Stimulated activated CD8-positive, alpha-beta memory T cell treated with anti-CD3 and anti-CD28 coated beads, Interleukin-15, amount 100 ng/mL, for 48 hours (primary cell): Measurements from ENCODE around the gene ANKRD13D.

Source experiments
- DNase-seq, 2 donors: peaks; one replicate each; pipeline ENCODE4 v3.0.0-alpha.2; 2020; ENCODE audit warnings: low read depth in 2 of 2

ANKRD13D gene

DNA sequence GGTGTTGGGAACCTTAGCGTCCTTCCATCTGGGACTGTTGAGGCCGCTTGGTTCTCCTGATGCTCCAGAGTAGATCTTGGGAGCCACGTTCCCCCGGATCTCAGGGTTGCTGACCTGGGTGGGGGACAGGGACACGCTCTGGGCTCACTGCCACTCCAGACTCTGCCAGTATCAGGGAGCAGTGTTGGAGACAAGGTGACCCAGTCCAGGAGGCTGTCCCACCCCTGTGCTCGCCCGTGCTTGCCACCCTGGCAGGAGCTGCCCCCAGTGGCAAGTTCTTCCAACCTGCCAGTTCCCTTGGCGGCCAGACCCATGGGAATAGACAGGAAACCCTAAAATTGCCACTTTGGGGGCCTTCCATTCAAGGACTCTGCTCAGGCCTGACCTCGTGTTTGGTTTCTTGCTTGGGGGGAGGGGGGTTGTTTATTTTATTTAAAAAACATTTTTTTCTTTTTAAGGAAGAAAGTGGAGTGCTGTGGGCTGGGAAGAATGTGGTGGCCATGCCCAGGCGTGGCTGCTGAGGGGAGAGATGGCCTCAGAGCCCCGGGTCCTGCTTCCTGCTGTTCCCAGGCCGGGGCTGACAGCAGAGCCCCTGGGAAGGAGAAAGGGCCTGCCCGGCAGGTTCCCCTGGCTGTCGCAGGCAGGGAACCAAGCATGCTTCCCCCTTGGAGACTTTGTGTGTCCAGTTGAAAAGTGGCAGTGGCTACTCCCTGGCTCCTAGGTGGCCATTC lies 15.7 kb upstream of the ANKRD13D start:
- DNase-seq = no peak

DNA sequence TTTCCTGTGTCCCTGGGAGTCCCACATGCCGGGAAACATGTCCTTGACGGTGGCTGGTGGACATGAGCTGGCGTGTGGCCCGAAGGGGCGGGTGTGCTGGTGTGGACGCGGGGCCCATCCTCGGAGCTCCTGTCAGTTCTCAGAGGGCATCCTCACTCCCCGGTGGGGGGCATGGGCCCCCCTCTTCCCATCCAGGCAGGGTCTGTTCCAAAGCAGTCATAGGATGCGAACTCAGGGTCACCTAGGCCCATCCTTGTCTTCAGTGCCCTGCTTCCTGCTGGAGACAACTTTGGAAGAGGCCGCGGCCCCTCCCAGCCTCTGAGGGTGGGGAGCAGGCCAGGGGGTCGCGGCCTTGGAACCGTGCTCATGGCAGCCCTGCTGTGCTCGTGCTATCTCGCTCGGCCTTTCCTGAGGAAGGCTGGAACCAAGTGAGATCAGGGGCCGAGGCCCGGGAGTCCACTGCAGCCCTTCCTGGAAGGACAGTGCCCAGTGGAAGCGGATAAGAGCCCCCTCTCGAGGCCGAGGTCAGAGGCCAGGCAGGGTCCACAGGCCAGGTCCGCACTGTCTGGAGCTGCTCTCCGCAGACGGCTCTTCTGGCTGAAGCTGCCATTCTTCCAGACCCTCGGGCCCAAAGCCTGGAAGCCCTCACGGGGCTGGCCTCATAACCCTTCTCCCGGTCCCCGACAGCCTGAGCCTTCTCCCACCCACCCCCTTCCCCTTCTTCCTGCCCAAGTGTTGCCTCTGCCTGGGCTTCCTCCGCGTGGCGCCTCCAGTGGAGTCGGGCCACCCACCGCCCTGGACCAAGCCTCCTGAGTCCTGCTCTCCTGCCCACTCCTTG lies 14.1 kb upstream of the ANKRD13D start:
- DNase-seq = no peak

- no peak for DNase-seq
These were observed 13.3 kb upstream of the ANKRD13D start for GRCh38 chr11:67275606-67276409.

- peak; percentile 64 to 66 for DNase-seq
These were observed 12.3 kb upstream of the ANKRD13D start for GRCh38 chr11:67276781-67277230.

GRCh38 chr11:67277231-67277961 lies 11.7 kb upstream of the ANKRD13D start:
- peak; percentile 87 to 93 for DNase-seq

DNA sequence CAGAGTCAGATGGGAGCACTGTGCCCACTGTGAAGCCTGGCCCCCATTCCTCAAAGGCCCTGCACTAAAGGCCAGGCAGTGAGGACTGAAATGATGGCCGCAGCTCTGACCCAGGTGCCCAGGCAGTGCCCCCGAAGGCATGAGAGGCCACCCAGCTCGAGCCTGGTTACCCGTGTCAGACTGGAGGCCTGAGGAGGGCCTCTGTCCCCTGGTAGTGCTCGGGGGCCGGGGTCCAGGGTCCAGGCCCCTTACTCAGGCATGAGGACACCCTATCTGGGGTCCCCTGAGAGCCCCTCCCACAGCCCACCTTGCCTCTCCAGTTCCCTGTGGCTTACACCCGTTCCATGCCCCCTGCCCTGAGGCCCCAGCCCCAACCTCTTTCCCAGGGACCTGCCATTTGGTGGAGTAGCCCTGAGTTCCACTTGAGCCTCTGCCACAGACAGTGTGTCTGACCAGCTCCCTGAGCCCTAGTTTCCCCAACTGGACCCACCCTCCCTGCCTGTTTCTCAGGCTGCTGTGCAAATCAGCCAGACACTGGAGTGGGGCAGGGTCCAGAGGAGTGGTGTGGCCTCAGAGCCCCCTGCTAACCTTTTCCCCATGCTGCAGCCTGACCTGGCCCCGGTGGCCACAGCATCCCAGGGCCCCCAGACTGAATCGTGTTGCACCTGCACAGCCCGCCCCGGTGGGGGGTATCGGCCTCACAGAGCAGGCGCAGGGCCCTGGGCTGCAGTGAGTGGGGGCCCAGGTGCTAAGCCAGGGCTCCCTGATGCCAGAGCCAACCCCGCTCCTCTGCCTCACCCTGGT lies 10.8 kb upstream of the ANKRD13D start:
- no peak for DNase-seq

DNA sequence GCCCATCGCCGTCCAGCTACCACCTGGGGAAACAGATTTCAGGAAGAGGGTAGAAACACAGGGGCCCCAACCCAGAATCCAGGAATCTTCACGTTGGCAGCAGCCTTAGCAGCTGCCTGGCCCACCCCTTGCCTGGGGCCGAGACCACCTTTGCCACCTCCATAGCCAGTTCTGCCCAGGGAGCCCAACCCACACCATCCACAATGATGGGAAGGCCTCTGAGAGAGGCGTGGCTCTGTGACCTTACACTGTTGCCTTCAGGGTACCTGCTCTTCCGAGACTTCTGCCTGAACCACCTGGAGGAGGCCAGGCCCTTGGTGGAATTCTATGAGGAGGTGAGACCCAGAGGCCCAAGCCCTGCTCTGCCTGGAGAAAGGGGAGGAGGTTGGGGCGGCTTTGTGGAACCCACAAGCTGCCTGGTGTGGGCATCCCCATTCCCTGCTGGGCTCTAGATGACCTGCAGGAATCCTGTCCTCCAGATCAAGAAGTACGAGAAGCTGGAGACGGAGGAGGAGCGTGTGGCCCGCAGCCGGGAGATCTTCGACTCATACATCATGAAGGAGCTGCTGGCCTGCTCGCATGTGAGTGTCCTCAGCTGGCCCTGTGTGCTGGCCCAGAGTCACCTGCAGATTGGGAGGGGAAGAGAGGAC lies 10.0 kb upstream of the ANKRD13D start:
- no peak for DNase-seq

- DNase-seq = no peak
These were observed 9.3 kb upstream of the ANKRD13D start for GRCh38 chr11:67279589-67280340.

GRCh38 chr11:67280341-67280787 lies 8.7 kb upstream of the ANKRD13D start:
- DNase-seq = no peak

DNA sequence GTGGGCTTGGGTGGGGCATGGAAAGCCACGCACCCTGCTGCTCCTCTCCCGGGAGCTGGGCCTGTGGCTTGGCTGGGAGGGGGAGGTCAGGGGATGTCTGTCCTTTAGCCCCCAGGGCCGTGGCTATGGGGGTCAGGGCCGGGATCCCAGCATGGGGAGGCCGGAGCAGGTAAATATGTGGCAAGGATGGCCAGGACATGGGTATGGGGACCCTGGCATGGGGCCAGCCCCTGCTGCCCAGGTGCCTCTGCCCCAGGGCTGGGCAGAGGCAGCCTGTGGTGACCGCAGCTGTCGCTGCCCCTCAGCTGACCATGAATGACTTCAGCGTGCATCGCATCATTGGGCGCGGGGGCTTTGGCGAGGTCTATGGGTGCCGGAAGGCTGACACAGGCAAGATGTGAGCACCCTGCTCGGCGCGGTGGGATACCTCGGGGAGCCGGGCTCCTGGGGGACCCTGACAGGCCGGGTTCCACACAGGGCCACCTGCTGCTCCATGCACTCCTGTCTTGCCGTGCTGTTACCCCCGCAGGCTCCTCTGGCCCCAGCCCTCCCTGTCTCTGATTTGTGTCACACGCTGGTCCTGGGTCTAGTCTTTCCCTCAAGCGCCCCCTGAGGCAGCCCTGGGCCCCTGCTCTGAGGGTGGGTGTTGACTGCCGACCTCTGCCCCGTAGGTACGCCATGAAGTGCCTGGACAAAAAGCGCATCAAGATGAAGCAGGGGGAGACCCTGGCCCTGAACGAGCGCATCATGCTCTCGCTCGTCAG lies 8.1 kb upstream of the ANKRD13D start:
- no peak for DNase-seq

- no peak for DNase-seq
These were observed 7.5 kb upstream of the ANKRD13D start for GRCh38 chr11:67281552-67282150.

DNA sequence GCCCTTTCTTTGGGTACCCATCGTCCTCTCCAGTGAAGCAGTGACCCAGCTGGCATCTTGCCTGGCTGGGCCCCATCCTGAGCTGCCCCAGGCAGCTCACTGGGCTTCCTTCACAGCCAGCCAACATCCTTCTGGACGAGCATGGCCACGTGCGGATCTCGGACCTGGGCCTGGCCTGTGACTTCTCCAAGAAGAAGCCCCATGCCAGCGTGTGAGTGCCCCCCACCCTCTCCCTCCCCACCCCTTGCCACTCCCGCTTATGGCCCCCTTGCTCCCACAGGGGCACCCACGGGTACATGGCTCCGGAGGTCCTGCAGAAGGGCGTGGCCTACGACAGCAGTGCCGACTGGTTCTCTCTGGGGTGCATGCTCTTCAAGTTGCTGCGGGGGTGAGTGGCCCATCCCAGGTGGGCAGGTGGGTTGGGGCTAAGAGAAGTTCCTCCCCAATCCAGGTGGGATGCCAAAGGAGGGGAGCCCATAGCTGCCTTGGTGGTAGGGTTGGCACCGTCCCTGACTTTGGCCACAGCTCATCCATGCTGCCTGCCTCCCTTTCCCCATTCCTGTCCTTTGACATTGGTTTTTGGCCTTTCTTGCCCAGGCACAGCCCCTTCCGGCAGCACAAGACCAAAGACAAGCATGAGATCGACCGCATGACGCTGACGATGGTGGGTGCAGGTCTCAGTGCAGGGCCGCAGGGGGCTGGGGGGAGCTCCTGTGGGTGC lies 6.8 kb upstream of the ANKRD13D start:
- DNase-seq = no peak

DNA sequence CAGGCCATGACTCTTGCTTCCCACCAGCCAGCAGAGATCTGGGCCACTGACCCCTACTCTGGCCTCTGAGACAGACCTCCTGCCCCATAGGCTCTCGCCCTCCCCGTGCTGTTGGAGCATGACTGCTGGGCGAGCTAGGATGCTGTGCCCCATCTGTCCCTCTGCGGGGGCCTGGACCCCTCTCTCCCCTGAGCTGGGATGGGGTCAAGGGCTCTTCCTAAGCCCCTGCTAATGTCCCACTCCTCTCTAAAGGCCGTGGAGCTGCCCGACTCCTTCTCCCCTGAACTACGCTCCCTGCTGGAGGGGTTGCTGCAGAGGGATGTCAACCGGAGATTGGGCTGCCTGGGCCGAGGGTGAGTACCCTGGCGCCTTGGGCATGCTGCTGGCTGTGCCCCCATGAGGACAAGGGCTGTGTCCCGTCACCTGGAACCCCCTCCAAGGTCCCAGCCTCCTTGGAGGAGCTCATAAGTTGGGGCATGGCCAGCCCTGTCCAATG lies 6.2 kb upstream of the ANKRD13D start:
- DNase-seq = no peak

DNA sequence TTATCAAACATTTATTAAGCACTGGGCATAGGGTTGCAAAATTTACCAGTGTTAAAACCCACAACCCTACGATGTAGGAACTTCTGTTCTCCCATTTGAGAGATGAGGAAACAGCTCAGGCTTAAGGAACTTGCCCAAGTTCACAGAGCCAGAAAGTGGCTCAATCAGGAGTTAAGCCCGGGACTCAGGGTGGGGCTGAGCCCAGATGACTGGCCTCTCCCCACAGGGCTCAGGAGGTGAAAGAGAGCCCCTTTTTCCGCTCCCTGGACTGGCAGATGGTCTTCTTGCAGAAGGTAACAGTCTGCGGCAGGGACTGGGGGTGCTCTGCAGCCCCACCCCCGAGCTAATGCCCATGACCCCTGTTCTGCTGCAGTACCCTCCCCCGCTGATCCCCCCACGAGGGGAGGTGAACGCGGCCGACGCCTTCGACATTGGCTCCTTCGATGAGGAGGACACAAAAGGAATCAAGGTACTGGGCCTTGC lies 5.6 kb upstream of the ANKRD13D start:
- no peak for DNase-seq

- no peak for DNase-seq
These were observed 4.1 kb upstream of the ANKRD13D start for GRCh38 chr11:67284811-67285540.
